Right atrium auricular region (tissue), 2 donors: ENCODE results near the gene ZNF735. TPM values are rescaled to one million over a fixed set of nuclear protein-coding genes. Genes with fewer than 3 reads are reported as not detected.

Experiments
- DNase-seq: peaks from one replicate; pipeline ENCODE4 v3.0.0-alpha.2; 2019; ENCODE audit warnings: low spot score
- H3K27ac ChIP-seq, 2 donors: fragments of 200-600 bp; sonication (generic); 1 replicate in 1 of 2; 2 replicates in 1 of 2; pipeline ENCODE4 v1.5.1; 2016 to 2019
- H3K27me3 ChIP-seq, 2 donors: fragments of 200-600 bp; sonication (generic); one replicate each; pipeline versions ENCODE4 v1.5.1 to v1.6.0; 2017 to 2019
- H3K36me3 ChIP-seq: fragments of 200-600 bp; sonication (generic); one replicate; pipeline ENCODE4 v1.5.1; 2016
- H3K4me1 ChIP-seq, 2 donors: fragments of 200-600 bp; sonication (generic); one replicate each; pipeline versions ENCODE4 v1.5.1 to v1.6.0; 2017 to 2019
- H3K4me3 ChIP-seq, 2 donors: fragments of 200-600 bp; sonication (generic); 1 replicate in 1 of 2; 2 replicates in 1 of 2; pipeline ENCODE4 v1.5.1; 2017 to 2019; ENCODE audit warnings: mild to moderate bottlenecking in 1 of 2, moderate library complexity in 1 of 2
- H3K9me3 ChIP-seq, 2 donors: fragments of 200-600 bp; sonication (generic); one replicate each; pipeline ENCODE4 v1.5.1; 2019
- CTCF ChIP-seq, 2 donors: fragments of 200-600 bp; sonication (generic); IDR thresholded peaks; one replicate each; pipeline ENCODE4 v1.5.1; 2019; ENCODE audit warnings: antibody characterized with exemption in 2 of 2
- total RNA-seq, 2 donors: library from RNA; depleted of rRNA; stranded (reverse); fragments of >200 nt; gene quantifications; one replicate each; pipeline ENCODE4 v1.1.0, GENCODE V29; 2016

Gene ZNF735
- total RNA-seq, 2 donors from 2014 or later, result not detected

- DNase-seq, result no peak
- Histone ChIP-seq H3K27me3 (peaks cover 0 to 5% of the 10 kb centered on the region in 2 donors), H3K4me3 (no peak overlapping the region), H3K27ac (no peak overlapping the region), H3K36me3 (no peaks in the 10 kb centered on the region), H3K9me3 (peaks cover 0 to 17% of the 10 kb centered on the region in 2 donors), H3K4me1 (peaks cover 0 to 9% of the 10 kb centered on the region in 2 donors)
- TF ChIP-seq CTCF (IDR thresholded peaks at IDR 0.05), result no peak
Measured at GRCh38 chr7:64182036-64182790, 24.8 kb upstream of the ZNF735 start.

- Histone ChIP-seq H3K36me3 (no peaks in the 10 kb centered on the region), H3K4me3 (no peak overlapping the region), H3K4me1 (peaks cover 0 to 9% of the 10 kb centered on the region in 2 donors), H3K9me3 (peaks cover 0 to 25% of the 10 kb centered on the region in 2 donors), H3K27ac (no peak overlapping the region), H3K27me3 (peaks cover 0 to 5% of the 10 kb centered on the region in 2 donors)
- TF ChIP-seq CTCF (IDR thresholded peaks at IDR 0.05), result peak; percentile 67 to 90
- DNase-seq, result no peak
Measured at GRCh38 chr7:64183126-64183742, 23.8 kb upstream of the ZNF735 start.

DNA sequence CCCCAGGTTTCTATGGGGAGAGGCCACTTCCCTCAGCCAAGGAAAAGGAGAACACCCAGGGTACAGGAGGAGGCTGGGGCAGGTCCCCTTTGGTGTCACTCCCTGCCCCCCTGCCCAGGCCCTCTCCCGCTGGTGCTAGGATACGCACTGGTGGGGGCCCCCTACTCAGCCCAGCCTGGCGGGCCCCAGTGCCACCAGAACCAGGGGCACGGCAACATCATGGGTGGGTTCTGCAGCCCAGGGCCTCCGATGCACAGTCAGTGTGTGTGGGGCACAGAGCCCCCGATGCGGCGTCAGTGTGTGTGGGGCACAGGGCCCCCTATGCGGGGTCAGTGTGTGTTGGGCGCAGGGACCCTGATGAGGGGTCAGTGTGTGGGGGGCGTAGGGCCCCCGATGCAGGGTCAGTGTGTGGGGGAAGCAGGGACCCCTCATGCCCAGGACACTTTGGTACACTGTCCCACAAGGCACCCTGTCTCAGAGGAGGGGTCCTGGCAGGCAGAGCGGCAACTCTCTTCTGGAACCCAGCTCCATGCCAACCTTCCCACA, 23.1 kb upstream of the ZNF735 start:
- Histone ChIP-seq H3K9me3 (peaks cover 0 to 25% of the 10 kb centered on the region in 2 donors), H3K27ac (no peak overlapping the region), H3K4me1 (peaks cover 0 to 9% of the 10 kb centered on the region in 2 donors), H3K4me3 (no peak overlapping the region), H3K36me3 (no peaks in the 10 kb centered on the region), H3K27me3 (peaks cover 0 to 5% of the 10 kb centered on the region in 2 donors)
- TF ChIP-seq CTCF (IDR thresholded peaks at IDR 0.05), result no peak
- no peak for DNase-seq

- Histone ChIP-seq H3K27me3 (peaks cover 0 to 5% of the 10 kb centered on the region in 2 donors), H3K4me3 (no peak overlapping the region), H3K9me3 (peaks cover 0 to 25% of the 10 kb centered on the region in 2 donors), H3K36me3 (no peaks in the 10 kb centered on the region), H3K4me1 (peaks cover 0 to 9% of the 10 kb centered on the region in 2 donors), H3K27ac (no peak overlapping the region)
- no peak for TF ChIP-seq CTCF (IDR thresholded peaks at IDR 0.05)
- DNase-seq, result no peak
Measured at GRCh38 chr7:64184376-64184775, 22.6 kb upstream of the ZNF735 start.

DNA sequence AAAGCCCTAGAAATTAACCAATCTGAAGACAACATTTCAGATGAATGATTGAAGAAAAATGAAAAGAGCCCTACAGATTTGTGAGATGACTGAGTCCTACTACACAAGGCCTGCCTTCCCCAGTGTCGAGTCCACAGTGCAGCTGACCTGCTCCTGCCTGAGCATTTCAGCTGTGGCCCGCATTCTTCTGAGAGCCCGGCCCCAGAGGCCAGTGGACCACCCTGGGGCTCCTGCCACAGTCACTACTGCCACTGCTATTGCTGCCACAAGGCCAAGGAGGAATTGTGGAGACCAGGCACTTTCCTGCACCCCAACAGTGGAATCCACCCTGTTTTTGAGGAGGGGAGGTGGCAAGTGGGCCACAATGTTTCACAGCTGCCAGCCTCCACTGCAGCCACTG, 19.6 kb upstream of the ZNF735 start:
- Histone ChIP-seq H3K36me3 (no peaks in the 10 kb centered on the region), H3K4me1 (peaks cover 0 to 9% of the 10 kb centered on the region in 2 donors), H3K9me3 (peaks cover 0 to 17% of the 10 kb centered on the region in 2 donors), H3K27me3 (no peaks in the 10 kb centered on the region), H3K4me3 (no peak overlapping the region), H3K27ac (no peak overlapping the region)
- DNase-seq, result no peak
- no peak for TF ChIP-seq CTCF (IDR thresholded peaks at IDR 0.05)
